ENCODE results near the gene PLRG1.

PLRG1 gene

GRCh38 chr4:154534296-154534695 is 15.9 kb downstream of the PLRG1 start:
- no peak for DNase-seq
- in situ Hi-C loops (cut with HindIII; ENCODE audit: low pct_ligation_motif_present, low sequenced_read_pairs) = no loop called here
- TF ChIP-seq CTCF (IDR thresholded peaks at IDR 0.05; ENCODE audit: low read depth, low read length, missing control alignments) = no peak
- H3K36me3 ChIP-seq (replicated peaks) = peaks cover 14% of the 10 kb centered on the region
- H3K4me3 ChIP-seq (ENCODE audit: low read depth, low read length) = no peak overlapping the region
- H3K27ac ChIP-seq = no peak overlapping the region
- H3K27me3 ChIP-seq (replicated peaks) = no peaks in the 10 kb centered on the region

- Histone ChIP-seq H3K27me3 (replicated peaks) (no peaks in the 10 kb centered on the region), H3K27ac (no peak overlapping the region), H3K4me3 (ENCODE audit: low read depth, low read length) (no peak overlapping the region), H3K36me3 (replicated peaks) (no peaks in the 10 kb centered on the region)
- DNase-seq = no peak
- in situ Hi-C loops (cut with HindIII; ENCODE audit: low pct_ligation_motif_present, low sequenced_read_pairs) = no loop called here
- TF ChIP-seq CTCF (IDR thresholded peaks at IDR 0.05; ENCODE audit: low read depth, low read length, missing control alignments) = no peak
These were observed 20.3 kb downstream of the PLRG1 start for GRCh38 chr4:154529728-154530519.

GRCh38 chr4:154528869-154529268 is 21.3 kb downstream of the PLRG1 start:
- no peaks in the 10 kb centered on the region for H3K27me3 ChIP-seq (replicated peaks)
- H3K36me3 ChIP-seq (replicated peaks) = no peaks in the 10 kb centered on the region
- H3K4me3 ChIP-seq (ENCODE audit: low read depth, low read length) = no peak overlapping the region
- in situ Hi-C loops (cut with HindIII; ENCODE audit: low pct_ligation_motif_present, low sequenced_read_pairs) = no loop called here
- H3K27ac ChIP-seq = no peak overlapping the region
- no peak for DNase-seq
- TF ChIP-seq CTCF (IDR thresholded peaks at IDR 0.05; ENCODE audit: low read depth, low read length, missing control alignments) = no peak

- Histone ChIP-seq H3K27me3 (replicated peaks) (no peaks in the 10 kb centered on the region), H3K27ac (no peak overlapping the region), H3K36me3 (replicated peaks) (no peaks in the 10 kb centered on the region), H3K4me3 (ENCODE audit: low read depth, low read length) (no peak overlapping the region)
- in situ Hi-C loops (cut with HindIII; ENCODE audit: low pct_ligation_motif_present, low sequenced_read_pairs) = no loop called here
- DNase-seq = no peak
- no peak for TF ChIP-seq CTCF (IDR thresholded peaks at IDR 0.05; ENCODE audit: low read depth, low read length, missing control alignments)
These were observed 22.9 kb downstream of the PLRG1 start for GRCh38 chr4:154527308-154527707.

GRCh38 chr4:154526151-154526550 is 24.0 kb downstream of the PLRG1 start:
- Histone ChIP-seq H3K27me3 (replicated peaks) (no peaks in the 10 kb centered on the region), H3K36me3 (replicated peaks) (no peaks in the 10 kb centered on the region), H3K4me3 (ENCODE audit: low read depth, low read length) (no peak overlapping the region), H3K27ac (no peak overlapping the region)
- in situ Hi-C loops (cut with HindIII; ENCODE audit: low pct_ligation_motif_present, low sequenced_read_pairs) = no loop called here
- no peak for TF ChIP-seq CTCF (IDR thresholded peaks at IDR 0.05; ENCODE audit: low read depth, low read length, missing control alignments)
- DNase-seq = no peak

GRCh38 chr4:154521607-154522006 is 28.6 kb downstream of the PLRG1 start:
- Histone ChIP-seq H3K4me3 (ENCODE audit: low read depth, low read length) (no peak overlapping the region), H3K36me3 (replicated peaks) (no peaks in the 10 kb centered on the region), H3K27ac (no peak overlapping the region), H3K27me3 (replicated peaks) (no peaks in the 10 kb centered on the region)
- in situ Hi-C loops (cut with HindIII; ENCODE audit: low pct_ligation_motif_present, low sequenced_read_pairs) = no loop called here
- no peak for DNase-seq
- TF ChIP-seq CTCF (IDR thresholded peaks at IDR 0.05; ENCODE audit: low read depth, low read length, missing control alignments) = no peak

Data from brain microvascular endothelial cell (primary cell).